SKM-1 (cell line): Measurements from ENCODE around the gene FXYD7.
A peak's percentile ranks its signal among the peaks of the same experiment; 100 is the strongest.
"Not testable (repeated sequence)": the region's sequence is repeated elsewhere in the genome, so short reads cannot be mapped to it uniquely, and the experiment has no call there.

Experiments used
- DNase-seq: peaks from one replicate; lab custom pipeline; 2025; ENCODE audit not compliant: unreplicated experiment; lab: John Stamatoyannopoulos, UW

FXYD7 gene

GRCh38 chr19:35142606-35143230 is 337 bp upstream of the FXYD7 start:
- DNase-seq: peak; percentile 26

- no peak for DNase-seq
Measured at GRCh38 chr19:35143818-35144217, 763 bp downstream of the FXYD7 start.

GRCh38 chr19:35144259-35144599 is 1.2 kb downstream of the FXYD7 start:
- DNase-seq: no peak

- no peak for DNase-seq
Measured at GRCh38 chr19:35144600-35145436, 1.8 kb downstream of the FXYD7 start.

GRCh38 chr19:35146746-35147459 is 3.8 kb downstream of the FXYD7 start:
- no peak for DNase-seq

GRCh38 chr19:35149463-35149862 is 6.4 kb downstream of the FXYD7 start:
- DNase-seq: no peak

- no peak for DNase-seq
Measured at GRCh38 chr19:35150445-35150844, 7.4 kb downstream of the FXYD7 start.

- no peak for DNase-seq
Measured at GRCh38 chr19:35151273-35152065, 8.4 kb downstream of the FXYD7 start.

- DNase-seq: not testable (repeated sequence)
Measured at GRCh38 chr19:35153129-35153522, 10.1 kb downstream of the FXYD7 start.

GRCh38 chr19:35153701-35154524 is 10.9 kb downstream of the FXYD7 start:
- no peak for DNase-seq

GRCh38 chr19:35154525-35155406 is 11.7 kb downstream of the FXYD7 start, which contains the start of gene FXYD5:
TSS of gene FXYD5 (plus strand) at chr19:35154735. CDS start at chr19:35155551, 816 bp downstream.
- DNase-seq: peak; percentile 65

GRCh38 chr19:35155441-35155840 is 12.4 kb downstream of the FXYD7 start:
- no peak for DNase-seq

- DNase-seq: no peak
Measured at GRCh38 chr19:35155981-35156672, 13.1 kb downstream of the FXYD7 start.

- no peak for DNase-seq
Measured at GRCh38 chr19:35156673-35157014, 13.6 kb downstream of the FXYD7 start.

GRCh38 chr19:35157431-35157830 is 14.4 kb downstream of the FXYD7 start:
- no peak for DNase-seq

GRCh38 chr19:35159606-35160005 is 16.6 kb downstream of the FXYD7 start:
- no peak for DNase-seq

GRCh38 chr19:35160629-35161433 is 17.8 kb downstream of the FXYD7 start:
- DNase-seq: no peak

GRCh38 chr19:35161434-35161743 is 18.3 kb downstream of the FXYD7 start:
- DNase-seq: no peak
